Lung (tissue), 12 donors: ENCODE data around the gene TMEM45A. TPM values are rescaled to one million over a fixed set of nuclear protein-coding genes. Genes with fewer than 3 reads are reported as not detected.
"Not testable (repeated sequence)": the region's sequence is repeated elsewhere in the genome, so short reads cannot be mapped to it uniquely, and the experiment has no call there.

Experiments used
- ATAC-seq: fragments of 200-7000 bp; cut with Tn5 transposase; one replicate; pipeline ENCODE4 v1.9.1; 2020; ENCODE audit warnings: moderate number of reproducible peaks; ENCODE audit not compliant: insufficient read depth, low FRiP score
- DNase-seq, 3 donors: peaks; one replicate each; pipeline ENCODE4 v3.0.0-alpha.2; 2013 to 2017
- H3K27ac ChIP-seq, 2 donors: one replicate each; pipeline ENCODE4 v1.5.1; 2013; ENCODE audit warnings: mild to moderate bottlenecking in 2 of 2, moderate library complexity in 2 of 2, control low read depth in 1 of 2, inconsistent platforms in 1 of 2, low read depth in 1 of 2, low read length in 1 of 2
- H3K27me3 ChIP-seq, 3 donors: one replicate each; pipeline ENCODE4 v1.5.1; 2013; ENCODE audit warnings: low read length in 2 of 3; ENCODE audit not compliant: control insufficient read depth in 3 of 3, insufficient read depth in 3 of 3
- H3K36me3 ChIP-seq, 4 donors: one replicate each; pipeline ENCODE4 v1.5.1; 2013; ENCODE audit warnings: low read length in 4 of 4, mild to moderate bottlenecking in 1 of 4, moderate library complexity in 1 of 4; ENCODE audit not compliant: control insufficient read depth in 4 of 4, insufficient read depth in 4 of 4
- H3K4me1 ChIP-seq, 5 donors: one replicate each; pipeline ENCODE4 v1.5.1; 2013; ENCODE audit warnings: low read length in 5 of 5, mild to moderate bottlenecking in 2 of 5, moderate library complexity in 1 of 5; ENCODE audit not compliant: control insufficient read depth in 5 of 5, insufficient read depth in 5 of 5
- H3K4me3 ChIP-seq: one replicate; pipeline ENCODE4 v1.5.1; 2013; ENCODE audit warnings: mild to moderate bottlenecking, control low read depth, moderate library complexity
- H3K9ac ChIP-seq, 2 donors: one replicate each; pipeline ENCODE4 v1.5.1; 2013; ENCODE audit warnings: low read length in 2 of 2, control low read depth in 1 of 2; ENCODE audit not compliant: insufficient read depth in 1 of 2
- H3K9me3 ChIP-seq, 4 donors: one replicate each; pipeline ENCODE4 v1.5.1; 2013; ENCODE audit warnings: low read length in 3 of 4, mild to moderate bottlenecking in 1 of 4, moderate library complexity in 1 of 4; ENCODE audit not compliant: control insufficient read depth in 4 of 4, insufficient read depth in 3 of 4
- WGBS, 2 donors: extraction: QIAGEN DNeasy Blood & Tissue Kit; methylation state at CpG; one replicate each; pipeline ENCODE4 v1.1.7; 2013; 5-methylcytosine and 5-hydroxymethylcytosine counted together
- polyA plus RNA-seq, 2 donors: library from polyadenylated mRNA; stranded (reverse); fragments of 200-250 nt; gene quantifications; one replicate each; pipeline ENCODE4 v1.2.1, GENCODE V29; 2013
- total RNA-seq, 2 donors: library from RNA; depleted of rRNA in 1 of 2; stranded (reverse); fragments of >200 nt in 1 of 2; gene quantifications; one replicate each; pipeline ENCODE4 v1.2.1, GENCODE V29; 2014 to 2021
- TF ChIP-seq, protein P1 (sequence below): IDR thresholded peaks from 2 replicates; pipeline ENCODE4 v1.5.1; 2012; ENCODE audit warnings: mild to moderate bottlenecking; ENCODE audit errors: control extremely low read depth, extremely low read depth
- donor health status: control.
- donor health status: control.
- donor health status: Bipolar disorder and iron deficiency.
- donor health status: healthy.
- donor health status: DM: yes; HTN: yes; CAD: no.

TMEM45A gene
- total and polyA plus RNA-seq, 4 donors: 7.8 to 37.6 (median 26.0) TPM

DNA sequence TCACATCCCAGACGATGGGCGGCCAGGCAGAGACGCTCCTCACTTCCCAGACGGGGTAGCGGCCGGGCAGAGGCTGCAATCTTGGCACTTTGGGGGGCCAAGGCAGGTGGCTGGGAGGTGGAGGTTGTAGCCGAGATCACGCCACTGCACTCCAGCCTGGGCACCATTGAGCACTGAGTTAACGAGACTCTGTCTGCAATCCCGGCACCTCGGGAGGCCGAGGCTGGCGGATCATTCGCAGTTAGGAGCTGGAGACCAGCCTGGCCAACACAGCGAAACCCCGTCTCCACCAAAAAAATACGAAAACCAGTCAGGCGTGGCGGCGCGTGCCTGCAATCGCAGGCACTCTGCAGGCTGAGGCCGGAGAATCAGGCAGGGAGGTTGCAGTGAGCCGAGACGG lies 13.9 kb upstream of the TMEM45A start:
- not testable (repeated sequence) for H3K9me3 ChIP-seq, H3K4me3 ChIP-seq, H3K27me3 ChIP-seq, H3K9ac ChIP-seq, H3K4me1 ChIP-seq, H3K36me3 ChIP-seq, H3K27ac ChIP-seq, DNase-seq, ATAC-seq
- 91 to 100% methylated on average over 9 to 25 of the region's 25 CpGs for WGBS, 2 donors

- Histone ChIP-seq H3K4me1 (no peaks in the 10 kb centered on the region), H3K9ac (no peak overlapping the region), H3K27me3 (no peaks in the 10 kb centered on the region), H3K27ac (no peak overlapping the region), H3K9me3 (peaks cover 0 to 5% (median 0%) of the 10 kb centered on the region in 4 donors), H3K36me3 (no peaks in the 10 kb centered on the region), H3K4me3 (no peak overlapping the region)
- DNase-seq (no peak), ATAC-seq (no peak)
- 80 to 89% methylated on average over 5 of the region's 5 CpGs for WGBS, 2 donors
- TF ChIP-seq, protein P1, sequence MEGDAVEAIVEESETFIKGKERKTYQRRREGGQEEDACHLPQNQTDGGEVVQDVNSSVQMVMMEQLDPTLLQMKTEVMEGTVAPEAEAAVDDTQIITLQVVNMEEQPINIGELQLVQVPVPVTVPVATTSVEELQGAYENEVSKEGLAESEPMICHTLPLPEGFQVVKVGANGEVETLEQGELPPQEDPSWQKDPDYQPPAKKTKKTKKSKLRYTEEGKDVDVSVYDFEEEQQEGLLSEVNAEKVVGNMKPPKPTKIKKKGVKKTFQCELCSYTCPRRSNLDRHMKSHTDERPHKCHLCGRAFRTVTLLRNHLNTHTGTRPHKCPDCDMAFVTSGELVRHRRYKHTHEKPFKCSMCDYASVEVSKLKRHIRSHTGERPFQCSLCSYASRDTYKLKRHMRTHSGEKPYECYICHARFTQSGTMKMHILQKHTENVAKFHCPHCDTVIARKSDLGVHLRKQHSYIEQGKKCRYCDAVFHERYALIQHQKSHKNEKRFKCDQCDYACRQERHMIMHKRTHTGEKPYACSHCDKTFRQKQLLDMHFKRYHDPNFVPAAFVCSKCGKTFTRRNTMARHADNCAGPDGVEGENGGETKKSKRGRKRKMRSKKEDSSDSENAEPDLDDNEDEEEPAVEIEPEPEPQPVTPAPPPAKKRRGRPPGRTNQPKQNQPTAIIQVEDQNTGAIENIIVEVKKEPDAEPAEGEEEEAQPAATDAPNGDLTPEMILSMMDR: no peak
Measured at GRCh38 chr3:100480081-100480480, 12.3 kb upstream of the TMEM45A start.

GRCh38 chr3:100482176-100482575 lies 10.2 kb upstream of the TMEM45A start:
- DNase-seq: no peak
- ATAC-seq: no peak
- H3K4me1 ChIP-seq: no peaks in the 10 kb centered on the region
- no peak overlapping the region for H3K9ac ChIP-seq
- peaks cover 0 to 5% (median 0%) of the 10 kb centered on the region in 4 donors for H3K9me3 ChIP-seq
- H3K4me3 ChIP-seq: no peak overlapping the region
- TF ChIP-seq, protein P1: no peak
- H3K27ac ChIP-seq: no peak overlapping the region
- 71 to 82% methylated on average over 2 of the region's 2 CpGs for WGBS, 2 donors
- no peaks in the 10 kb centered on the region for H3K36me3 ChIP-seq
- H3K27me3 ChIP-seq: no peaks in the 10 kb centered on the region

DNA sequence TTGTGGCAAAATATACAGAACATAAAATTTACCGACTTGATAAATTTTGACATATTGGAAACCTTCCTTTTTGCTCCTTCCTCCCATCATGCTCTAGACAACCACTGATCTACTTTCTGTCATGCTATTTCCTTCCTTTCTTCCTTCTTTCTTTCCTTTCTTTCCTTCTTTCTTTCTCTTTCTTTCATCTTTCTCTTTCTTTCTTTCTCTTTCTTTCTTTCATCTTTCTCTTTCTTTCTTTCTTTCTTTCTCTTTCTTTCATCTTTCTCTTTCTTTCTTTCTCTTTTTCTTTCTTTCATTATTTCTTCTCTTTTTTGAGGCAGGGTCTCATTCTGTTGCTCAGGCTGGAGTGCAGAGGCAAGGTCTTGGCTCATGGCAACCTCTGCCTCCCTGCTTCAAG lies 8.9 kb upstream of the TMEM45A start:
- TF ChIP-seq, protein P1: no peak
- Histone ChIP-seq H3K27me3 (no peaks in the 10 kb centered on the region), H3K27ac (no peak overlapping the region), H3K4me3 (no peak overlapping the region), H3K4me1 (no peaks in the 10 kb centered on the region), H3K36me3 (no peaks in the 10 kb centered on the region), H3K9me3 (peaks cover 0 to 5% (median 0%) of the 10 kb centered on the region in 4 donors), H3K9ac (no peak overlapping the region)
- ATAC-seq (no peak), DNase-seq (no peak)
- 94 to 98% methylated on average over 1 of the region's 1 CpG for WGBS, 2 donors
